IMR-90 (cell line): ENCODE measurements around the gene PRELP. TPM values are rescaled to one million over a fixed set of nuclear protein-coding genes. Genes with fewer than 3 reads are reported as not detected.

Experiments used
- ATAC-seq: fragments of 200-7000 bp; cut with Tn5 transposase; 2 replicates; pipeline ENCODE4 v1.9.1; 2020; ENCODE audit warnings: low read depth, mild to moderate bottlenecking, moderate library complexity
- BruUV-seq: library from RNA; stranded (reverse); fragments of 400-500 nt; replicated peaks from 2 replicates; lab custom pipeline; 2021; lab: Mats Ljungman, UMichigan
- CTCF ChIA-PET: fragments of 300-600 bp; formaldehyde crosslinking; extraction: SDS; loops from one replicate; lab custom pipeline; 2021; ENCODE audit warnings: antibody characterized with exemption; lab: Yijun Ruan, JAX
- POLR2A ChIA-PET: fragments of 300-600 bp; sonication (Branson Sonifier 250); formaldehyde crosslinking; loops from one replicate; lab custom pipeline; 2022; ENCODE audit warnings: antibody characterized with exemption; ENCODE audit not compliant: unreplicated experiment; lab: Charles Lee
- DNase-seq: peaks from one replicate; pipeline ENCODE4 v3.0.0; 2013
- H2AFZ ChIP-seq: replicated peaks from 2 replicates; pipeline ENCODE3; 2013; ENCODE audit warnings: low read length, mild to moderate bottlenecking; ENCODE audit not compliant: poor library complexity
- H2AK5ac ChIP-seq: 2 replicates; pipeline ENCODE4 v1.6.1; 2013; ENCODE audit warnings: low read depth, low read length, inconsistent platforms
- H2AK9ac ChIP-seq: replicated peaks from 2 replicates; pipeline ENCODE3; 2013; ENCODE audit warnings: mild to moderate bottlenecking, low read depth, low read length, moderate library complexity; ENCODE audit not compliant: poor library complexity
- H2BK120ac ChIP-seq: 2 replicates; pipeline ENCODE4 v1.6.1; 2013; ENCODE audit warnings: low read depth, low read length, inconsistent platforms
- H2BK15ac ChIP-seq: 3 replicates; pipeline ENCODE4 v1.6.1; 2013; ENCODE audit warnings: low read depth, low read length, inconsistent platforms
- H2BK20ac ChIP-seq: 2 replicates; pipeline ENCODE4 v1.6.1; 2013; ENCODE audit warnings: low read depth, mild to moderate bottlenecking, inconsistent platforms, low read length, moderate library complexity
- H2BK5ac ChIP-seq: 2 replicates; pipeline ENCODE4 v1.6.1; 2013; ENCODE audit warnings: mild to moderate bottlenecking, low read depth, low read length, inconsistent platforms; ENCODE audit not compliant: poor library complexity, severe bottlenecking
- H3K14ac ChIP-seq: replicated peaks from 2 replicates; pipeline ENCODE4 v1.6.1; 2013; ENCODE audit warnings: low read depth, low read length, inconsistent platforms
- H3K18ac ChIP-seq: 2 replicates; pipeline ENCODE4 v1.6.1; 2013; ENCODE audit warnings: low read depth, low read length, control low read depth
- H3K23ac ChIP-seq: 2 replicates; pipeline ENCODE4 v1.6.1; 2013; ENCODE audit warnings: low read depth, low read length, inconsistent platforms
- H3K27ac ChIP-seq: 2 replicates; pipeline ENCODE4 v1.5.1; 2013; ENCODE audit warnings: mild to moderate bottlenecking, control low read depth, low read length; ENCODE audit not compliant: insufficient read depth
- H3K27me3 ChIP-seq: 2 replicates; pipeline ENCODE4 v1.6.1; 2013; ENCODE audit warnings: low read length; ENCODE audit not compliant: control insufficient read depth, insufficient read depth
- H3K36me3 ChIP-seq: 2 replicates; pipeline ENCODE4 v1.6.1; 2013; ENCODE audit warnings: low read length, mixed read lengths; ENCODE audit not compliant: control insufficient read depth, insufficient read depth
- H3K4ac ChIP-seq: 2 replicates; pipeline ENCODE4 v1.6.1; 2013; ENCODE audit warnings: low read depth, low read length, inconsistent platforms
- H3K4me1 ChIP-seq: 2 replicates; pipeline ENCODE4 v1.6.1; 2013; ENCODE audit warnings: low read length, mixed read lengths; ENCODE audit not compliant: control insufficient read depth, insufficient read depth
- H3K4me2 ChIP-seq: 2 replicates; pipeline ENCODE4 v1.6.1; 2013; ENCODE audit warnings: low read depth, mild to moderate bottlenecking, control low read depth, low read length, moderate library complexity
- H3K4me3 ChIP-seq: 2 replicates; pipeline ENCODE4 v1.5.1; 2013; ENCODE audit warnings: low read depth, mild to moderate bottlenecking, control low read depth, low read length, moderate library complexity; ENCODE audit not compliant: insufficient read depth
- H3K56ac ChIP-seq: 2 replicates; pipeline ENCODE4 v1.6.1; 2013; ENCODE audit warnings: low read length, inconsistent platforms; ENCODE audit not compliant: insufficient read depth; ENCODE audit errors: extremely low read depth
- H3K79me1 ChIP-seq, 2 experiments: 2 replicates each; pipeline ENCODE4 v1.6.1; 2013; ENCODE audit warnings: low read length in 2 of 2, inconsistent platforms in 1 of 2, low read depth in 1 of 2
- H3K9ac ChIP-seq: 2 replicates; pipeline ENCODE4 v1.6.1; 2013; ENCODE audit warnings: low read depth, low read length, control low read depth
- H3K9me1 ChIP-seq: 2 replicates; pipeline ENCODE4 v1.6.1; 2013; ENCODE audit warnings: low read length, inconsistent platforms; ENCODE audit not compliant: insufficient read depth
- H3K9me3 ChIP-seq: 2 replicates; pipeline ENCODE4 v1.6.1; 2013; ENCODE audit warnings: low read length; ENCODE audit not compliant: control insufficient read depth, insufficient read depth
- H4K20me1 ChIP-seq: 2 replicates; pipeline ENCODE4 v1.6.1; 2013; ENCODE audit warnings: low read length, inconsistent platforms; ENCODE audit not compliant: insufficient read depth
- H4K5ac ChIP-seq: 2 replicates; pipeline ENCODE4 v1.6.1; 2013; ENCODE audit warnings: mild to moderate bottlenecking, low read depth, low read length, control low read depth
- H4K8ac ChIP-seq, 2 experiments: 2 replicates each; pipeline ENCODE4 v1.6.1; 2013; ENCODE audit warnings: low read depth in 2 of 2, low read length in 2 of 2, control low read depth in 1 of 2, inconsistent platforms in 1 of 2
- H4K91ac ChIP-seq: 2 replicates; pipeline ENCODE4 v1.6.1; 2013; ENCODE audit warnings: low read depth, low read length, inconsistent platforms; ENCODE audit not compliant: insufficient read depth
- BHLHE40 ChIP-seq: fragments of 150-350 bp; IDR thresholded peaks from 2 replicates; pipeline ENCODE4 v1.6.1; 2016; ENCODE audit warnings: mild to moderate bottlenecking, low read depth, low read length
- CEBPB ChIP-seq: IDR thresholded peaks from 2 replicates; pipeline ENCODE4 v1.6.1; 2012; ENCODE audit warnings: low read depth, low read length, improper control_type of control experiment
- ELK1 ChIP-seq: fragments of 150-350 bp; IDR thresholded peaks from 2 replicates; pipeline ENCODE4 v1.6.1; 2016; ENCODE audit warnings: low read depth, mild to moderate bottlenecking, low read length, moderate library complexity, borderline replicate concordance
- MXI1 ChIP-seq: IDR thresholded peaks from 2 replicates; pipeline ENCODE4 v1.6.1; 2012; ENCODE audit warnings: low read depth, mild to moderate bottlenecking, low read length, moderate library complexity, borderline replicate concordance
- POLR2A ChIP-seq: IDR thresholded peaks from 2 replicates; pipeline ENCODE4 v1.6.1; 2012; ENCODE audit warnings: mild to moderate bottlenecking, low read depth, low read length
- RCOR1 ChIP-seq: IDR thresholded peaks from 2 replicates; pipeline ENCODE4 v1.6.1; 2012; ENCODE audit warnings: mild to moderate bottlenecking, low read length, improper control_type of control experiment; ENCODE audit not compliant: insufficient replicate concordance
- SMC3 ChIP-seq: fragments of 150-350 bp; IDR thresholded peaks from 2 replicates; pipeline ENCODE4 v1.6.1; 2016; ENCODE audit warnings: low read depth, mild to moderate bottlenecking, antibody characterized with exemption, low read length, moderate library complexity
- USF2 ChIP-seq: fragments of 150-350 bp; IDR thresholded peaks from 2 replicates; pipeline ENCODE4 v1.6.1; 2017; ENCODE audit warnings: mild to moderate bottlenecking, antibody characterized with exemption, low read length, low read depth
- WGBS, 2 experiments: methylation state at CpG; one replicate each; pipeline versions ENCODE4 v1.1.5 to v1.1.7; 2013; ENCODE audit warnings: missing lambda C conversion rate in 2 of 2; ENCODE audit not compliant: insufficient read length in 1 of 2; ENCODE audit errors: extremely low coverage in 2 of 2; 5-methylcytosine and 5-hydroxymethylcytosine counted together
- dilution Hi-C: fragments of 300-500 bp; cut with HindIII; formaldehyde crosslinking; loops from one replicate; pipeline ENCODE4 v1.14.3; 2018; ENCODE audit warnings: low sequenced_read_pairs; ENCODE audit not compliant: unreplicated experiment
- in situ Hi-C: fragments of 300-500 bp; cut with MboI; formaldehyde crosslinking; loops from 3 replicates; pipeline ENCODE4 v1.14.3; 2019; ENCODE audit warnings: low sequenced_read_pairs, inconsistent platforms, mixed read lengths
- intact Hi-C: fragments of 100-400 bp; cut with micrococcal nuclease; formaldehyde crosslinking; loops from 2 replicates; pipeline ENCODE4 v1.10.0; 2022
- polyA plus RNA-seq, 3 experiments: library from polyadenylated mRNA; depleted of rRNA; stranded (reverse); fragments of >200 nt; gene quantifications; 2 replicates each; pipeline ENCODE4 v1.2.3, GENCODE V29; 2012; ENCODE audit warnings: low replicate concordance in 1 of 3
- total RNA-seq: library from RNA; depleted of rRNA; stranded (reverse); fragments of >200 nt; gene quantifications from 2 replicates; pipeline ENCODE4 v1.2.3, GENCODE V29; 2012

PRELP gene
- total and polyA plus RNA-seq, 2 of the 4 experiments (the other 2 are of a cell fraction), result 0.56 TPM; not detected in 1

DNA sequence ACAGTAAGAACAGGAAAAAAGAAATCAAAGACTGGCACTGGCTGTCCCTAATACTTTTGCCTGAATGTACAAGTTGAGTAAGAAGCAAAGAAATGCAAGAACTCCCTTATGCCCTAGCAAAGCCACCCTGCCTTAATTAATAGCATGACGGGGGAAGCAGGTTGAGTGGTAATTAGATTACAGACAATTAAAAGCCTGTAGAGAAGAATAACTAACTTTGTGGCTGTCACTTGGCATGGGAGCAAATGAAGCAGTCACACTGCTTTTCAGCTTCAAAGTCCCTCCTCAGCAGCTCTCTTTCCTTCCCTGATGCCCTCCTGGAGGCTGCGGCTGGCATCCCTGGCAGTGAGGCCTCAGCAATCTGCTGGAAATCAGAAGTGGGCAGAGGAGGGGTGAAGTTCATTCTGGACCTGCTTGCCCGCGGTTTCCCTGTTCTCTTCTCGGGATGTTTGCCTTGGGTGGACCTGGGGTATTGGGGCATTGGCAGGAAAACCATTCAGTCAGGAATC, 21.7 kb downstream of the PRELP start:
- H2BK20ac ChIP-seq, result no peak overlapping the region
- no peak overlapping the region for H2AK5ac ChIP-seq
- H3K4ac ChIP-seq, result no peak overlapping the region
- no peak overlapping the region for H4K5ac ChIP-seq
- ChIA-PET POLR2A (no interaction called here), CTCF (interaction anchor here (1.1 kb wide), 1 partner anchor 9 kb away, joined by 3 read pairs; no protein-coding TSS in a partner anchor)
- H3K4me1 ChIP-seq, result no peaks in the 10 kb centered on the region
- H4K8ac ChIP-seq, result no peak overlapping the region
- H3K36me3 ChIP-seq, result no peaks in the 10 kb centered on the region
- H3K9me1 ChIP-seq, result peaks cover 6% of the 10 kb centered on the region; the same call in 1 of the 2 replicates
- no peaks in the 10 kb centered on the region for H3K9me3 ChIP-seq
- TF ChIP-seq RCOR1 (no peak), USF2 (no peak), BHLHE40 (no peak), MXI1 (no peak), SMC3 (no peak), POLR2A (no peak), ELK1 (no peak), CEBPB (no peak)
- intact Hi-C loops (no loop called here), in situ Hi-C loops (no loop called here), dilution Hi-C loops (no loop called here)
- no peaks in the 10 kb centered on the region; the same call in 1 of the 2 replicates for H3K27me3 ChIP-seq
- WGBS, 2 experiments, result no CpG with 5 or more reads among the region's 5 CpGs
- no peak overlapping the region for H3K14ac ChIP-seq
- H3K27ac ChIP-seq, result no peak overlapping the region
- H4K20me1 ChIP-seq, result no peaks in the 10 kb centered on the region
- no peak overlapping the region for H2BK5ac ChIP-seq
- H2AK9ac ChIP-seq, result no peak overlapping the region
- H3K4me3 ChIP-seq, result no peak overlapping the region
- no peak overlapping the region for H3K4me2 ChIP-seq
- H3K79me1 ChIP-seq, result no peaks in the 10 kb centered on the region
- no peak for DNase-seq
- H2BK15ac ChIP-seq, result no peak overlapping the region
- no peak overlapping the region for H4K91ac ChIP-seq
- H2BK120ac ChIP-seq, result no peak overlapping the region
- H2AFZ ChIP-seq, result no peak overlapping the region
- BruUV-seq, result no TSS peak
- no peak overlapping the region for H3K23ac ChIP-seq
- no peak overlapping the region for H3K9ac ChIP-seq
- ATAC-seq, result no peak
- no peak overlapping the region for H3K56ac ChIP-seq
- no peak overlapping the region for H3K18ac ChIP-seq
